ENCODE measurements around the gene RCOR2.
A peak's percentile ranks its signal among the peaks of the same experiment; 100 is the strongest.

Gene RCOR2

DNA sequence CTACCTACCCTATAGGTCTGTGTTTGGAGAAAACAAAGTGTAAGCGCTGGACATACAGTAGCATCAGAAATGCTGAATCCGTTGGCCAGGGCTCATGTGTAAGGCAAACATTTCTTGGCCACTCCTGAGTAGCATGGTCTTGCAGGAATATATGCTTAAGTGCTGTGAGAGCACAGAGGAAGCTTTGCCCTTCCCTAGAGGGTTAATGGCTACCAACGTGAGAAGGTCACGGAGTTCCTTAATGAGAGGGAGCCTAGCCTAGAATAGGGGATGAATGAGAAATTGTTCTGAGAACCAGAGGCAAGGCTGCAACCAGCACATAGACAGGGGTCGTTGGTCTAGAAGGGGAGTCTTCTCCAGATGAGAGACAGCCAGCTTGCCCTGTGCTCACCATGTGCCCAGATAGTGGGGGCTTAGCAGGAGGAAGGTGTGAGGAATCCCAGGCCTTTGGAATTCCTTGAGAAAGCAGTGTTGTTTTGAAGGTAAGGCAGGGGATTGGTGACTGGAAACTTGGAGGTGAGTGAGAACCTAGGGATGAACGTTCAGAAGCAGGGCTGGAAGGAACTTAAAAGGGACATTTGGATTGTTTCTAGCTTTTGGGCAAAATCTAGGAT, 29.5 kb downstream of the RCOR2 start:
- DNase-seq = no peak
- TF ChIP-seq GATA1 (IDR thresholded peaks at IDR 0.05; ENCODE audit: low read depth, low read length) = no peak
- no peak for TF ChIP-seq POLR2A (IDR thresholded peaks at IDR 0.05; ENCODE audit: low read length)

GRCh38 chr11:63884196-63884932, 32.6 kb downstream of the RCOR2 start:
- no peak for DNase-seq
- TF ChIP-seq POLR2A (IDR thresholded peaks at IDR 0.05; ENCODE audit: low read length) = no peak
- no peak for TF ChIP-seq GATA1 (IDR thresholded peaks at IDR 0.05; ENCODE audit: low read depth, low read length)

DNA sequence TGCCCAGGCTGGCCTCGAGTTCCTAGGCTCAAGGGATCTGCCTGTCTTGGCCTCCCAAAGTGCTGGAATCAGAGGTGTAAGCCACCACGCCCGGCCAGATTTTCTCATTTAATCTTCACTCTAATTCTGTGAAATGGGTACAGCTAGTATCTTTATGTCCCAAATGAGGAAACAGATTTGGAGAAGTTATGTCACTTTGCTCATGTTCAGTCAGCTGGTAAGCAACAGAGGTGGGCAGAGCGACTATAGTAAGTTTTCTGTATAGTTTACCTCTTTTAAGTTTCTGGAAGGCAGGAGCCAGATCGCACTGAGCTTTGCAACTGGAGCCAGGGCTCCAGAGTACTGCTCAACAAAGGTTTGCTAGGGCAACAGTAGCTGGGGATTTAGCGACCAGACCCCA, 33.2 kb downstream of the RCOR2 start:
- DNase-seq = no peak
- TF ChIP-seq POLR2A (IDR thresholded peaks at IDR 0.05; ENCODE audit: low read length) (no peak), GATA1 (IDR thresholded peaks at IDR 0.05; ENCODE audit: low read depth, low read length) (no peak)

- no peak for TF ChIP-seq GATA1 (IDR thresholded peaks at IDR 0.05; ENCODE audit: low read depth, low read length)
- TF ChIP-seq POLR2A (IDR thresholded peaks at IDR 0.05; ENCODE audit: low read length) = no peak
- DNase-seq = peak; percentile 15 to 41
Observed at GRCh38 chr11:63882555-63883242, 34.3 kb downstream of the RCOR2 start.

GRCh38 chr11:63880403-63880790, 36.6 kb downstream of the RCOR2 start:
- no peak for DNase-seq
- TF ChIP-seq POLR2A (IDR thresholded peaks at IDR 0.05; ENCODE audit: low read length) = no peak
- no peak for TF ChIP-seq GATA1 (IDR thresholded peaks at IDR 0.05; ENCODE audit: low read depth, low read length)

DNA sequence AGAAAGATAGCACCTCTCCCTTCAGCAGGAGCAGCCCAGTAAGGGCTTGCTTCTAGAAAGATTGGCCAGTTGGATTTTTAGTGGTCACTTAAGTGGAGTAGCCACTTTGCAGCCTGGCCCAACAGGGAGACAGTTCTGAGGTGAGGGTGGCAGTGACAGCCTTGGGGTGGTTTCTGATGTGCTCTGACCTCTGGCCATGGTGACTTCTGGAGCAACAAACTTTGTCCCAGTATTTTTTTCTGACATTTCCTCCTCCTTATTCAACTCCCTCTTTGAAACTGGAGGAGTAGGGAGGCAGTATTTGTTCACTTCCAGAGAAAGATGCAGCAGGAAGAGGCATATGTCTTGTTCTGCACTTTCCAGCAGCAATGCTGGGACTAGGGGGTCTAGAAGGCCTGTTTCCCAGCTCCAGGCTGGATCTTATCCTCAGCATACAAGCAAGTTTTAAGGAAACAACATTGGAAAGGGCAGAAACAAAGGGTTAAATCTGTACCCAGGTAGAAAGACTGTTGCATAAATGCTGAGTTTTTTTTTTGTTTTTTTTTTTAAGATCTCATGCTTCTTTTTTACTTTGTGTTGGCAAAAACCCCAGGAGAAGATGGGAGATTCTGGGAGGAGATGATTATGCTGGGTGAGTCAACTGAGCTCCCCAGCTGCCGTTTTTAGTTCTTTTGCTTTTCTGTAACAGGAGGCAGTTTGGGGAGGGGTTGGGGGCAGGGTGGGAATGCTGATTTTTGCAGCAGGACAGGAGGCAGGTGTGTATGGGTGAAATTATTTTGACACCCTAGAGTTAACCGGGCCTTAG, 37.2 kb downstream of the RCOR2 start:
- no peak for TF ChIP-seq GATA1 (IDR thresholded peaks at IDR 0.05; ENCODE audit: low read depth, low read length)
- TF ChIP-seq POLR2A (IDR thresholded peaks at IDR 0.05; ENCODE audit: low read length) = no peak
- DNase-seq = no peak

- no peak for TF ChIP-seq GATA1 (IDR thresholded peaks at IDR 0.05; ENCODE audit: low read depth, low read length)
- no peak for TF ChIP-seq POLR2A (IDR thresholded peaks at IDR 0.05; ENCODE audit: low read length)
- DNase-seq = no peak
Observed at GRCh38 chr11:63877658-63878241, 39.2 kb downstream of the RCOR2 start.

- no peak for DNase-seq
- no peak for TF ChIP-seq GATA1 (IDR thresholded peaks at IDR 0.05; ENCODE audit: low read depth, low read length)
- no peak for TF ChIP-seq POLR2A (IDR thresholded peaks at IDR 0.05; ENCODE audit: low read length)
Observed at GRCh38 chr11:63876616-63877015, 40.3 kb downstream of the RCOR2 start.

DNA sequence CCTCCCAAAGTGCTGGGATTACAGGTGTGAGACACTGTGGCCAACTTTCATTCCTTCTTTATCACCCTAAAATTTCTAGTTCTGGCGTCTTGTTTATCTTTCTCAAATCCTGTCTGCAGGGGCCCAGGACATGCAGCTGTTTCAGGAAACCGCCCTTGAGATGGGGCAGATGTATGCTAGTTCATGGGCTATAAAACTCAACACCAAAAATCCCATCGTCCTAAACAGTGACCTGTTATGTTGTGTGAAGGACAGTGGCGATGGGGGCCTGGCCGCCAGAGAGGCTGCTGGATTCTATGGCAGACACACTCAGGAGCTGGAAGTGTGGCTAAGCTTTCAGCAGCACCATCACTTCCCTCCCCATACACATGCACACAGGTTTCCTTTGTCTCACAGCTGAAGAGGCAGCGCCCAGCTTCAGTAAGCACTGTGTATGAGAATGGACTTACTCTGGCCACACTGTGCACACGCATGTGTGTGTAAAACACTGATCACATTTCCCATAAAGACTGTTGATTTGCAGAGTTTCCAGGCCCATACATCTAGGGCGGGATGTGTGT, 41.4 kb downstream of the RCOR2 start:
- TF ChIP-seq GATA1 (IDR thresholded peaks at IDR 0.05; ENCODE audit: low read depth, low read length) (no peak), POLR2A (IDR thresholded peaks at IDR 0.05; ENCODE audit: low read length) (no peak)
- peak in 1 of 2 experiments; percentile 16 for DNase-seq

DNA sequence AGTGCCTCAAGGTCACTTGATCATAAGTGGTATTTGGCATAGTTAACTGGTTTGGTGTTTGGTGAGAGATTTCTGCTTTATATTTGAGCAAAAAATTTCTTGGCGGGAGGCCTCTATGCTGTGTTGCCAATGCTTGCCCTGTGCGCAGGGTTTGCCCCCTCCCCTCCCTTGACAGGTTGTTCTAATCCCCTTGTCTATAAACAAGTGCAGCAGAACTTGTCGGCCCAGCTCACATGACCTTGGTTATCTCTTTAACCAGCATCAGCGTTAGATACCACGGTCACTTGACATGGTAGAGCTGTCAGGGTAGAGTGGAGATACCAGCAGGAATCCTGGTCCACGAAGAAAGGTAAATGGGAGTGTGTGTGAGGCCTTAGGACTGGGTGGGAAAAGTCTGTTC, 42.5 kb downstream of the RCOR2 start:
- TF ChIP-seq GATA1 (IDR thresholded peaks at IDR 0.05; ENCODE audit: low read depth, low read length) (no peak), POLR2A (IDR thresholded peaks at IDR 0.05; ENCODE audit: low read length) (no peak)
- peak; percentile 58 to 81 for DNase-seq

DNA sequence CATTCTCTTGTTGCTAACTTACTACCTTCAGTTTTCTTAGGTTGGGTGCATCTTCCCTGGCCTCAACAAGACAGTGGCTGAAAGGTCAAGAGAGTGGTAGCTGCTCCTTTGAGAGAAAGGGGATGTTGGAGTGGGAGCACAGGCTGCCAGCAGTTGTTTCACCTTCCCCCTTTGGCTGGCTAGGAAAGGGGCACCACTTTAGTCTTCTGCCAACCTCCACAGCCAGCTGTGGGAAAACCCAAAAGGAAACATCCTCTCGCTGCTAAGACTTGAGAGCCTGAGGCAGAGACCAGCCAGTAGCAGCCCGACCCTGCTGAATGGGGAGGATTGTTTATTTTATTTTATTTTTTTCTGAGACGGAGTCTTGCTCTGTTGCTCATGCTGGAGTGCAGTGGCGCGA, 43.7 kb downstream of the RCOR2 start:
- DNase-seq = no peak
- TF ChIP-seq POLR2A (IDR thresholded peaks at IDR 0.05; ENCODE audit: low read length) (no peak), GATA1 (IDR thresholded peaks at IDR 0.05; ENCODE audit: low read depth, low read length) (no peak)

DNA sequence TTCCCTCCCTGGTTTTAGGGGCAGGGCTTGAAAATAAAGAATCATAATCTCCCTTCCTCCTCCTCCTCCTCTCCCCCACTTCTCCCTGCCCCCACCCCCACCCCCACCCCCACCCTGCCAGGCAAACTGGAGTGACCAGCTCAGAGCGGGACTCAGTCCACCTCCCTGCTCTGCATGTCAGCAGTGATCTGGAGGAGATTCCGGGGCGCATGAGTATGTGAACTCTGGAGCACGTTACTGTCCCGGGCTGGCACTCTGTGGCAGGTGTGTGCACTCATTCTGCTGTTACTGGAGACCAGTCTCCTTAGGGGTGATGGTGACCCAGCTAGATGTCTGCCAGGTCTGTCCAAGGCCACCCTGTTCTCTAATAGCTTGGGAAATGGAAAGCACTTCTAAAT, 44.2 kb downstream of the RCOR2 start:
- no peak for TF ChIP-seq POLR2A (IDR thresholded peaks at IDR 0.05; ENCODE audit: low read length)
- DNase-seq = no peak

All from erythroblast (primary cell).